ENCODE measurements around the gene FGFBP1. TPM values are rescaled to one million over a fixed set of nuclear protein-coding genes. Genes with fewer than 3 reads are reported as not detected.

The FGFBP1 gene
- total RNA-seq, 1 experiment from 2014 or later: 133 TPM

- no peaks in the 10 kb centered on the region for H3K27me3 ChIP-seq (ENCODE audit: low read length)
- H3K27ac ChIP-seq (ENCODE audit: low read length): no peak overlapping the region
- ATAC-seq (no peak), DNase-seq (no peak)
- H3K9ac ChIP-seq (ENCODE audit: low read length): no peak overlapping the region
- no TSS peak for BruUV-seq (replicated peaks)
- no peak overlapping the region for H3K4me2 ChIP-seq (ENCODE audit: low read length)
- ChIA-PET CTCF (no interaction called here), POLR2A (ENCODE audit: unreplicated experiment) (no interaction called here)
- TF ChIP-seq EZH2 (IDR thresholded peaks at IDR 0.05; ENCODE audit: low read length, unreplicated experiment): no peak
- TF ChIP-seq CTCF (conservative IDR thresholded peaks at IDR 0.05; ENCODE audit: low read depth, low read length): no peak
- TF ChIP-seq EZH2phosphoT487 (IDR thresholded peaks at IDR 0.05; ENCODE audit: borderline replicate concordance, low read length): no peak
- no peaks in the 10 kb centered on the region for H3K36me3 ChIP-seq (ENCODE audit: low read depth, low read length)
- H3K79me2 ChIP-seq (ENCODE audit: low read length): no peaks in the 10 kb centered on the region
- no peaks in the 10 kb centered on the region for H3K4me1 ChIP-seq (ENCODE audit: insufficient read depth, low read length)
- H2AFZ ChIP-seq (ENCODE audit: low read length): no peak overlapping the region
- no peaks in the 10 kb centered on the region for H4K20me1 ChIP-seq (ENCODE audit: low read length)
- no peak overlapping the region for H3K4me3 ChIP-seq (ENCODE audit: low read length)
- H3K9me3 ChIP-seq (ENCODE audit: low read length): no peaks in the 10 kb centered on the region
- no peaks in the 10 kb centered on the region for H3F3A ChIP-seq (ENCODE audit: low read length, unreplicated experiment)
- intact Hi-C loops (cut with micrococcal nuclease): no loop called here
- no peaks in the 10 kb centered on the region for H3K9me2 ChIP-seq (replicated peaks; ENCODE audit: low read length)
These were observed 9.7 kb downstream of the FGFBP1 start for GRCh38 chr4:15928883-15929282.

DNA sequence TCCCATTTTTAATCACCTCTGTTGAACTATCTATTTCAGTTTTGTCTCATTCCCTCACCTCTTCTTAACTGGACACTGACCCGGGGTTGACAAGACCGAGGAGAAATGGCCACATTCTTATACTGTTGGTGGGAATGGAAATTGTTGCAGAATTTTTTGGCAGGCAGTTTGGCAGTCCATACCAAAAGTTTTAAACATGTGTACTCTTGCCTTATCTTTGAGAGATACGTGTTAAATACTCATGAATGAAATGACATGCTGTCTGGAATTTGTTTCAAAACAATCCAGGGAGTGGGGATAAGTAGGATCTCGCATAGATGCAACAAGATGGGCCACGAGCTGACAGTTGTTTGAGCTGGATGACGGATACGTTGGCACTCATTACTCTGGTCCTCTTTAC is 12.1 kb downstream of the FGFBP1 start:
- no peak overlapping the region for H3K9ac ChIP-seq (ENCODE audit: low read length)
- BruUV-seq (replicated peaks): no TSS peak
- H3K4me1 ChIP-seq (ENCODE audit: insufficient read depth, low read length): peaks cover 10% of the 10 kb centered on the region
- H3F3A ChIP-seq (ENCODE audit: low read length, unreplicated experiment): no peaks in the 10 kb centered on the region
- H3K4me2 ChIP-seq (ENCODE audit: low read length): no peak overlapping the region
- TF ChIP-seq EZH2phosphoT487 (IDR thresholded peaks at IDR 0.05; ENCODE audit: borderline replicate concordance, low read length) (no peak), EZH2 (IDR thresholded peaks at IDR 0.05; ENCODE audit: low read length, unreplicated experiment) (no peak), CTCF (conservative IDR thresholded peaks at IDR 0.05; ENCODE audit: low read depth, low read length) (no peak)
- no peaks in the 10 kb centered on the region for H3K79me2 ChIP-seq (ENCODE audit: low read length)
- no peaks in the 10 kb centered on the region for H4K20me1 ChIP-seq (ENCODE audit: low read length)
- no peaks in the 10 kb centered on the region for H3K27me3 ChIP-seq (ENCODE audit: low read length)
- no peak for ATAC-seq
- no peaks in the 10 kb centered on the region for H3K36me3 ChIP-seq (ENCODE audit: low read depth, low read length)
- DNase-seq: no peak
- ChIA-PET CTCF (no interaction called here), POLR2A (ENCODE audit: unreplicated experiment) (no interaction called here)
- no peaks in the 10 kb centered on the region for H3K9me2 ChIP-seq (replicated peaks; ENCODE audit: low read length)
- H3K4me3 ChIP-seq (ENCODE audit: low read length): no peak overlapping the region
- H2AFZ ChIP-seq (ENCODE audit: low read length): no peak overlapping the region
- H3K9me3 ChIP-seq (ENCODE audit: low read length): no peaks in the 10 kb centered on the region
- intact Hi-C loops (cut with micrococcal nuclease): no loop called here
- no peak overlapping the region for H3K27ac ChIP-seq (ENCODE audit: low read length)

- ATAC-seq (no peak), DNase-seq (no peak)
- Histone ChIP-seq H3K9me2 (replicated peaks; ENCODE audit: low read length) (no peaks in the 10 kb centered on the region), H3K4me1 (ENCODE audit: insufficient read depth, low read length) (peaks cover 15% of the 10 kb centered on the region), H4K20me1 (ENCODE audit: low read length) (no peaks in the 10 kb centered on the region), H3K4me3 (ENCODE audit: low read length) (no peak overlapping the region), H3F3A (ENCODE audit: low read length, unreplicated experiment) (no peaks in the 10 kb centered on the region), H3K4me2 (ENCODE audit: low read length) (no peak overlapping the region), H3K9me3 (ENCODE audit: low read length) (no peaks in the 10 kb centered on the region), H2AFZ (ENCODE audit: low read length) (no peak overlapping the region), H3K27me3 (ENCODE audit: low read length) (no peaks in the 10 kb centered on the region), H3K27ac (ENCODE audit: low read length) (no peak overlapping the region), H3K9ac (ENCODE audit: low read length) (no peak overlapping the region), H3K79me2 (ENCODE audit: low read length) (no peaks in the 10 kb centered on the region), H3K36me3 (ENCODE audit: low read depth, low read length) (no peaks in the 10 kb centered on the region)
- TF ChIP-seq CTCF (conservative IDR thresholded peaks at IDR 0.05; ENCODE audit: low read depth, low read length): no peak
- TF ChIP-seq EZH2phosphoT487 (IDR thresholded peaks at IDR 0.05; ENCODE audit: borderline replicate concordance, low read length): no peak
- TF ChIP-seq EZH2 (IDR thresholded peaks at IDR 0.05; ENCODE audit: low read length, unreplicated experiment): no peak
- POLR2A ChIA-PET (ENCODE audit: unreplicated experiment): no interaction called here
- intact Hi-C loops (cut with micrococcal nuclease): no loop called here
- BruUV-seq (replicated peaks): no TSS peak
- CTCF ChIA-PET: no interaction called here
These were observed 12.7 kb downstream of the FGFBP1 start for GRCh38 chr4:15925830-15926229.
